HepG2 (cell line): ENCODE data around the gene LRRFIP2. TPM values are rescaled to one million over a fixed set of nuclear protein-coding genes. Genes with fewer than 3 reads are reported as not detected.

Experiments
- ATAD3A ChIP-seq: sonication (generic); formaldehyde crosslinking; IDR thresholded peaks from 2 replicates; pipeline ENCODE4 v1.4.0; 2020; ENCODE audit warnings: missing genetic modification reagents
- CREM ChIP-seq, 2 experiments: sonication (generic) in 1 of 2; formaldehyde crosslinking in 1 of 2; IDR thresholded peaks; 2 replicates each; pipeline versions ENCODE4 v1.4.0 to v1.6.1; 2016 to 2020; ENCODE audit warnings: antibody characterized with exemption in 1 of 2, mild to moderate bottlenecking in 1 of 2, missing genetic modification reagents in 1 of 2
- E2F5 ChIP-seq: sonication (generic); formaldehyde crosslinking; conservative IDR thresholded peaks from 2 replicates; pipeline ENCODE4 v1.4.0; 2020; ENCODE audit warnings: missing genetic modification reagents
- EP300 ChIP-seq, 3 experiments: sonication (generic) in 1 of 3; formaldehyde crosslinking in 1 of 3; IDR thresholded peaks; 2 replicates each; pipeline versions ENCODE4 v1.5.1 to v1.6.1; 2011 to 2020; ENCODE audit warnings: low read depth in 2 of 3, low read length in 2 of 3, borderline replicate concordance in 1 of 3, improper control_type of control experiment in 1 of 3, mild to moderate bottlenecking in 1 of 3, missing genetic modification reagents in 1 of 3, moderate library complexity in 1 of 3
- ETS1 ChIP-seq: sonication (generic); formaldehyde crosslinking; IDR thresholded peaks from 2 replicates; pipeline ENCODE4 v1.4.0; 2020; ENCODE audit warnings: missing genetic modification reagents
- FOXA1 ChIP-seq, 2 experiments: fragments of 450-650 bp in 1 of 2; sonication (generic) in 1 of 2; formaldehyde crosslinking in 1 of 2; IDR thresholded peaks; 2 replicates each; pipeline versions ENCODE4 v1.4.0 to v1.6.1; 2016 to 2020; ENCODE audit warnings: missing genetic modification reagents in 1 of 2
- FOXJ3 ChIP-seq: sonication (generic); formaldehyde crosslinking; IDR thresholded peaks from 2 replicates; pipeline ENCODE4 v1.4.0; 2020; ENCODE audit warnings: missing genetic modification reagents, mild to moderate bottlenecking, borderline replicate concordance
- GFI1 ChIP-seq: sonication (generic); formaldehyde crosslinking; IDR thresholded peaks from 2 replicates; pipeline ENCODE4 v1.5.0; 2020; ENCODE audit warnings: missing genetic modification reagents, mild to moderate bottlenecking, borderline replicate concordance
- ISX ChIP-seq: sonication (generic); formaldehyde crosslinking; conservative IDR thresholded peaks from 2 replicates; pipeline ENCODE4 v1.5.0; 2020; ENCODE audit warnings: missing genetic modification reagents
- MEF2D ChIP-seq: sonication (generic); formaldehyde crosslinking; IDR thresholded peaks from 2 replicates; pipeline ENCODE4 v1.5.1; 2020; ENCODE audit warnings: mild to moderate bottlenecking, missing genetic modification reagents
- NAIF1 ChIP-seq: sonication (generic); formaldehyde crosslinking; IDR thresholded peaks from 2 replicates; pipeline ENCODE4 v1.5.0; 2020; ENCODE audit warnings: mild to moderate bottlenecking, missing genetic modification reagents, borderline replicate concordance
- NR0B2 ChIP-seq: sonication (generic); formaldehyde crosslinking; IDR thresholded peaks from 2 replicates; pipeline ENCODE4 v1.4.0; 2020; ENCODE audit warnings: mild to moderate bottlenecking, missing genetic modification reagents
- PAX8 ChIP-seq: sonication (generic); formaldehyde crosslinking; IDR thresholded peaks from 2 replicates; pipeline ENCODE4 v1.8.0; 2022; ENCODE audit warnings: mild to moderate bottlenecking, missing genetic modification reagents, borderline replicate concordance
- PTBP1 ChIP-seq: fragments of 200-400 bp; formaldehyde crosslinking; IDR thresholded peaks from 2 replicates; pipeline ENCODE4 v1.6.1; 2018; ENCODE audit warnings: low read length, low read depth; ENCODE audit not compliant: poor library complexity, severe bottlenecking
- SMAD3 ChIP-seq: sonication (generic); formaldehyde crosslinking; IDR thresholded peaks from 2 replicates; pipeline ENCODE4 v1.4.0; 2020; ENCODE audit warnings: missing genetic modification reagents
- ZBTB21 ChIP-seq: sonication (generic); formaldehyde crosslinking; IDR thresholded peaks from 2 replicates; pipeline ENCODE4 v1.4.0; 2020; ENCODE audit warnings: missing genetic modification reagents
- ZNF143 ChIP-seq: sonication (generic); formaldehyde crosslinking; IDR thresholded peaks from 2 replicates; pipeline ENCODE4 v1.4.0; 2020; ENCODE audit warnings: missing genetic modification reagents
- ZNF230 ChIP-seq: sonication (generic); formaldehyde crosslinking; IDR thresholded peaks from 2 replicates; pipeline ENCODE4 v1.4.0; 2020; ENCODE audit warnings: mild to moderate bottlenecking, missing genetic modification reagents
- ZNF383 ChIP-seq: sonication (generic); formaldehyde crosslinking; IDR thresholded peaks from 2 replicates; pipeline ENCODE4 v1.4.0; 2020; ENCODE audit warnings: missing genetic modification reagents, mild to moderate bottlenecking, borderline replicate concordance
- polyA plus RNA-seq, 8 experiments: library from polyadenylated mRNA; depleted of rRNA in 3 of 8; stranded (reverse) in 7 of 8; unstranded in 1 of 8; fragments of >200 nt; fragmentation: Illumina TruSeq in 4 of 8; extraction: Trizol in 4 of 8; gene quantifications; 2 replicates each; pipeline versions ENCODE4 v1.2.1 to v1.2.3, GENCODE V29; 2011 to 2016; ENCODE audit warnings: low read depth in 4 of 8, missing spikeins in 1 of 8, mixed read lengths in 1 of 8; ENCODE audit not compliant: insufficient read depth in 1 of 8
- total RNA-seq, 5 experiments: library from RNA; depleted of rRNA; stranded (reverse); fragments of >200 nt; fragmentation: Illumina TruSeq; extraction: Trizol; gene quantifications; 2 replicates each; pipeline ENCODE4 v1.2.3, GENCODE V29; 2016; ENCODE audit warnings: low read depth in 1 of 5
- TF ChIP-seq, protein P1 (sequence below): IDR thresholded peaks from 2 replicates; pipeline ENCODE4 v1.6.1; 2016; ENCODE audit warnings: low read depth
- TF ChIP-seq, protein P2 (sequence below): fragments of 450-650 bp; IDR thresholded peaks from 2 replicates; pipeline ENCODE4 v1.6.1; 2016
- TF ChIP-seq, protein P3 (sequence below): sonication (generic); formaldehyde crosslinking; IDR thresholded peaks from 2 replicates; pipeline ENCODE4 v1.5.1; 2020; ENCODE audit warnings: missing genetic modification reagents, mild to moderate bottlenecking, borderline replicate concordance

The LRRFIP2 gene
- total and polyA plus RNA-seq, 2 of the 13 experiments (the other 11 are each of a cell fraction or from before 2014, with no cell fraction given) = 13.5 to 32.2 TPM

- TF ChIP-seq GFI1 (CRISPR knock-in tag) (0 out of 2 replicates have a peak, but pooled peaks have one; percentile 19), ZNF383 (CRISPR knock-in tag) (no peak), SMAD3 (CRISPR knock-in tag) (no peak), ATAD3A (CRISPR knock-in tag) (no peak), FOXA1 (IDR thresholded peaks at IDR 0.05) (peak; percentile 35; the same call in 1 of the 2 replicates), FOXA1 (CRISPR knock-in tag; IDR thresholded peaks at IDR 0.05) (peak; percentile 76), PAX8 (no peak), PTBP1 (no peak), CREM (IDR thresholded peaks at IDR 0.05) (no peak), CREM (CRISPR knock-in tag; IDR thresholded peaks at IDR 0.05) (no peak), EP300 (IDR thresholded peaks at IDR 0.05; ENCODE audit: low read depth in 2 of 2, low read length in 2 of 2) (peak in 1 of 2 experiments; percentile 60; a peak in 2 of 4 replicates), EP300 (CRISPR knock-in tag; IDR thresholded peaks at IDR 0.05; ENCODE audit: borderline replicate concordance) (no peak), E2F5 (CRISPR knock-in tag) (no peak), ZBTB21 (CRISPR knock-in tag) (no peak), NAIF1 (CRISPR knock-in tag) (no peak), NR0B2 (CRISPR knock-in tag) (no peak), ISX (CRISPR knock-in tag) (no peak), ZNF143 (CRISPR knock-in tag) (no peak), MEF2D (CRISPR knock-in tag) (no peak), FOXJ3 (CRISPR knock-in tag) (peak; percentile 27; the same call in 1 of the 2 replicates), ETS1 (CRISPR knock-in tag) (no peak), ZNF230 (CRISPR knock-in tag) (no peak)
- TF ChIP-seq, protein P1, sequence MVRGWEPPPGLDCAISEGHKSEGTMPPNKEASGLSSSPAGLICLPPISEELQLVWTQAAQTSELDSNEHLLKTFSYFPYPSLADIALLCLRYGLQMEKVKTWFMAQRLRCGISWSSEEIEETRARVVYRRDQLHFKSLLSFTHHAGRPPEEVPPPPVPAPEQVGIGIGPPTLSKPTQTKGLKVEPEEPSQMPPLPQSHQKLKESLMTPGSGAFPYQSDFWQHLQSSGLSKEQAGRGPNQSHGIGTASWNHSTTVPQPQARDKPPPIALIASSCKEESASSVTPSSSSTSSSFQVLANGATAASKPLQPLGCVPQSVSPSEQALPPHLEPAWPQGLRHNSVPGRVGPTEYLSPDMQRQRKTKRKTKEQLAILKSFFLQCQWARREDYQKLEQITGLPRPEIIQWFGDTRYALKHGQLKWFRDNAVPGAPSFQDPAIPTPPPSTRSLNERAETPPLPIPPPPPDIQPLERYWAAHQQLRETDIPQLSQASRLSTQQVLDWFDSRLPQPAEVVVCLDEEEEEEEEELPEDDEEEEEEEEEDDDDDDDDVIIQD (CRISPR knock-in tag) = peak; percentile 71; the same call in 1 of the 2 replicates
- TF ChIP-seq, protein P2, sequence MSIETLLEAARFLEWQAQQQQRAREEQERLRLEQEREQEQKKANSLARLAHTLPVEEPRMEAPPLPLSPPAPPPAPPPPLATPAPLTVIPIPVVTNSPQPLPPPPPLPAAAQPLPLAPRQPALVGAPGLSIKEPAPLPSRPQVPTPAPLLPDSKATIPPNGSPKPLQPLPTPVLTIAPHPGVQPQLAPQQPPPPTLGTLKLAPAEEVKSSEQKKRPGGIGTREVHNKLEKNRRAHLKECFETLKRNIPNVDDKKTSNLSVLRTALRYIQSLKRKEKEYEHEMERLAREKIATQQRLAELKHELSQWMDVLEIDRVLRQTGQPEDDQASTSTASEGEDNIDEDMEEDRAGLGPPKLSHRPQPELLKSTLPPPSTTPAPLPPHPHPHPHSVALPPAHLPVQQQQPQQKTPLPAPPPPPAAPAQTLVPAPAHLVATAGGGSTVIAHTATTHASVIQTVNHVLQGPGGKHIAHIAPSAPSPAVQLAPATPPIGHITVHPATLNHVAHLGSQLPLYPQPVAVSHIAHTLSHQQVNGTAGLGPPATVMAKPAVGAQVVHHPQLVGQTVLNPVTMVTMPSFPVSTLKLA = no peak
- TF ChIP-seq, protein P3, sequence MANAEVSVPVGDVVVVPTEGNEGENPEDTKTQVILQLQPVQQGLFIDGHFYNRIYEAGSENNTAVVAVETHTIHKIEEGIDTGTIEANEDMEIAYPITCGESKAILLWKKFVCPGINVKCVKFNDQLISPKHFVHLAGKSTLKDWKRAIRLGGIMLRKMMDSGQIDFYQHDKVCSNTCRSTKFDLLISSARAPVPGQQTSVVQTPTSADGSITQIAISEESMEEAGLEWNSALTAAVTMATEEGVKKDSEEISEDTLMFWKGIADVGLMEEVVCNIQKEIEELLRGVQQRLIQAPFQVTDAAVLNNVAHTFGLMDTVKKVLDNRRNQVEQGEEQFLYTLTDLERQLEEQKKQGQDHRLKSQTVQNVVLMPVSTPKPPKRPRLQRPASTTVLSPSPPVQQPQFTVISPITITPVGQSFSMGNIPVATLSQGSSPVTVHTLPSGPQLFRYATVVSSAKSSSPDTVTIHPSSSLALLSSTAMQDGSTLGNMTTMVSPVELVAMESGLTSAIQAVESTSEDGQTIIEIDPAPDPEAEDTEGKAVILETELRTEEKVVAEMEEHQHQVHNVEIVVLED (CRISPR knock-in tag) = no peak
These were observed 92.1 kb downstream of the LRRFIP2 start (continued) for GRCh38 chr3:37082317-37082716.
